GM18519 (cell line): ENCODE results near the gene TSEN2.
A peak's percentile ranks its signal among the peaks of the same experiment; 100 is the strongest.
"Not testable (repeated sequence)": the region's sequence is repeated elsewhere in the genome, so short reads cannot be mapped to it uniquely, and the experiment has no call there.

Experiments
- ATAC-seq: cut with Tn5 transposase; IDR thresholded peaks from one replicate; pipeline ENCODE4 v1.9.1; 2021; ENCODE audit warnings: mild to moderate bottlenecking, moderate library complexity; ENCODE audit not compliant: unreplicated experiment, low FRiP score

TSEN2 gene

GRCh38 chr3:12484198-12484982 is at the start of gene TSEN2:
TSS of gene TSEN2 (plus strand) at chr3:12484480. CDS start at chr3:12489801, 5,321 bp downstream.
- peak; percentile 89 for ATAC-seq

- no peak for ATAC-seq
Measured at GRCh38 chr3:12436514-12437220, 47.6 kb upstream of the TSEN2 start.

GRCh38 chr3:12437221-12437605 is 47.1 kb upstream of the TSEN2 start:
- no peak for ATAC-seq

GRCh38 chr3:12437861-12438260 is 46.4 kb upstream of the TSEN2 start:
- no peak for ATAC-seq

- no peak for ATAC-seq
Measured at GRCh38 chr3:12438318-12438717, 46.0 kb upstream of the TSEN2 start.

GRCh38 chr3:12439161-12439940 is 44.9 kb upstream of the TSEN2 start:
- ATAC-seq: no peak

GRCh38 chr3:12440927-12441714 is 43.2 kb upstream of the TSEN2 start:
- ATAC-seq: no peak

- ATAC-seq: no peak
Measured at GRCh38 chr3:12442654-12443501, 41.4 kb upstream of the TSEN2 start.

GRCh38 chr3:12443781-12444522 is 40.3 kb upstream of the TSEN2 start:
- no peak for ATAC-seq

- no peak for ATAC-seq
Measured at GRCh38 chr3:12444582-12445471, 39.5 kb upstream of the TSEN2 start.

- ATAC-seq: no peak
Measured at GRCh38 chr3:12445523-12446240, 38.6 kb upstream of the TSEN2 start.

- no peak for ATAC-seq
Measured at GRCh38 chr3:12446298-12446697, 38.0 kb upstream of the TSEN2 start.

- no peak for ATAC-seq
Measured at GRCh38 chr3:12447075-12447474, 37.2 kb upstream of the TSEN2 start.

- not testable (repeated sequence) for ATAC-seq
Measured at GRCh38 chr3:12448404-12449202, 35.7 kb upstream of the TSEN2 start.

GRCh38 chr3:12449889-12450682 is 34.2 kb upstream of the TSEN2 start:
- ATAC-seq: no peak

GRCh38 chr3:12451481-12451880 is 32.8 kb upstream of the TSEN2 start:
- no peak for ATAC-seq
